ENCODE results near the gene UBE2I. TPM values are rescaled to one million over a fixed set of nuclear protein-coding genes. Genes with fewer than 3 reads are reported as not detected.

Gene UBE2I
- total and polyA plus RNA-seq, 2 of the 4 experiments (the other 2 are of a cell fraction): 30.8 to 140 TPM

GRCh38 chr16:1336619-1337018, 27.2 kb downstream of the UBE2I start:
- CTCF ChIA-PET: no interaction called here
- no peak overlapping the region for H2BK20ac ChIP-seq (ENCODE audit: low read depth, low read length)

More at GRCh38 chr16:1336619-1337018, 27.2 kb downstream of the UBE2I start:
- H2BK5ac ChIP-seq (ENCODE audit: low read depth, low read length, poor library complexity, severe bottlenecking): no peak overlapping the region
- H4K5ac ChIP-seq (ENCODE audit: low read depth, low read length): no peak overlapping the region
- intact Hi-C loops (cut with micrococcal nuclease): no loop called here
- H3K9ac ChIP-seq (ENCODE audit: low read depth, low read length): no peak overlapping the region
- no peak overlapping the region for H4K8ac ChIP-seq (ENCODE audit: low read depth in 2 of 2, low read length in 2 of 2)
- H3K14ac ChIP-seq (replicated peaks; ENCODE audit: low read depth, low read length): no peak overlapping the region
- no peak overlapping the region for H2AFZ ChIP-seq (replicated peaks; ENCODE audit: low read length, poor library complexity)
- H2BK15ac ChIP-seq (ENCODE audit: low read depth, low read length): no peak overlapping the region
- in situ Hi-C loops (cut with MboI; ENCODE audit: low sequenced_read_pairs): no loop called here
- H2AK9ac ChIP-seq (replicated peaks; ENCODE audit: low read depth, low read length, poor library complexity): no peak overlapping the region
- H2AK5ac ChIP-seq (ENCODE audit: low read depth, low read length): no peak overlapping the region
- H3K36me3 ChIP-seq (ENCODE audit: control insufficient read depth, insufficient read depth, low read length): no peaks in the 10 kb centered on the region
- 80% methylated on average over 1 of the region's 15 CpGs; no CpG with 5 or more reads in 1 of the 2 experiments for WGBS, 2 experiments (ENCODE audit: extremely low coverage in 2 of 2, insufficient read length in 1 of 2)
- no peak overlapping the region for H2BK120ac ChIP-seq (ENCODE audit: low read depth, low read length)
- no peaks in the 10 kb centered on the region for H3K9me1 ChIP-seq (ENCODE audit: insufficient read depth, low read length)
- peaks cover 7% of the 10 kb centered on the region for H3K4me1 ChIP-seq (ENCODE audit: control insufficient read depth, insufficient read depth, low read length)
- H3K27ac ChIP-seq (ENCODE audit: insufficient read depth, low read length): no peak overlapping the region
- ATAC-seq (ENCODE audit: low read depth) (no peak), DNase-seq (no peak)
- no peak for TF ChIP-seq BHLHE40 (IDR thresholded peaks at IDR 0.05; ENCODE audit: low read depth, low read length)
- TF ChIP-seq NFE2L2 (IDR thresholded peaks at IDR 0.05; ENCODE audit: low read depth, low read length): no peak
- H3K56ac ChIP-seq (ENCODE audit: extremely low read depth, insufficient read depth, low read length): no peak overlapping the region
- H3K79me1 ChIP-seq (ENCODE audit: low read depth in 1 of 2, low read length in 2 of 2): no peaks in the 10 kb centered on the region
- no peak overlapping the region for H3K4me2 ChIP-seq (ENCODE audit: low read depth, low read length)
- POLR2A ChIA-PET (ENCODE audit: unreplicated experiment): no interaction called here
- H4K91ac ChIP-seq (ENCODE audit: insufficient read depth, low read depth, low read length): no peak overlapping the region
- H4K20me1 ChIP-seq (ENCODE audit: insufficient read depth, low read length): no peaks in the 10 kb centered on the region; the same call in 1 of the 2 replicates
- H3K18ac ChIP-seq (ENCODE audit: low read depth, low read length): no peak overlapping the region
- no peak overlapping the region for H3K23ac ChIP-seq (ENCODE audit: low read depth, low read length)
- H3K9me3 ChIP-seq (ENCODE audit: control insufficient read depth, insufficient read depth, low read length): no peaks in the 10 kb centered on the region
- no TSS peak for BruUV-seq (replicated peaks)
- dilution Hi-C loops (cut with HindIII; ENCODE audit: low sequenced_read_pairs, unreplicated experiment): no loop called here
- peaks cover 50% of the 10 kb centered on the region for H3K27me3 ChIP-seq (ENCODE audit: control insufficient read depth, insufficient read depth, low read length)
- H3K4me3 ChIP-seq (ENCODE audit: insufficient read depth, low read depth, low read length): no peak overlapping the region
- no peak overlapping the region for H3K4ac ChIP-seq (ENCODE audit: low read depth, low read length)
